Stomach (tissue), 4 donors: ENCODE data around the gene KIR3DL1.
"Not testable (repeated sequence)": the region's sequence is repeated elsewhere in the genome, so short reads cannot be mapped to it uniquely, and the experiment has no call there.

Source experiments
- POLR2A ChIP-seq, 4 donors: fragments of 450-650 bp; IDR thresholded peaks; one replicate each; pipeline ENCODE4 v1.6.1; 2016; ENCODE audit warnings: antibody characterized with exemption in 4 of 4, control low read depth in 2 of 4, mild to moderate bottlenecking in 1 of 4, moderate library complexity in 1 of 4
- POLR2AphosphoS5 ChIP-seq, 3 donors: sonication (generic); formaldehyde crosslinking; IDR thresholded peaks; one replicate each; pipeline ENCODE4 v1.6.1; 2016; ENCODE audit warnings: antibody characterized with exemption in 3 of 3
- TF ChIP-seq, protein P1 (sequence below), 7 experiments: fragments of 450-650 bp in 4 of 7; fragments of 200-600 bp in 3 of 7; sonication (generic) in 3 of 7; IDR thresholded peaks; one replicate each; pipeline ENCODE4 v1.5.1; 2016 to 2019; ENCODE audit warnings: antibody characterized with exemption in 7 of 7, control low read depth in 2 of 7, mild to moderate bottlenecking in 1 of 7

DNA sequence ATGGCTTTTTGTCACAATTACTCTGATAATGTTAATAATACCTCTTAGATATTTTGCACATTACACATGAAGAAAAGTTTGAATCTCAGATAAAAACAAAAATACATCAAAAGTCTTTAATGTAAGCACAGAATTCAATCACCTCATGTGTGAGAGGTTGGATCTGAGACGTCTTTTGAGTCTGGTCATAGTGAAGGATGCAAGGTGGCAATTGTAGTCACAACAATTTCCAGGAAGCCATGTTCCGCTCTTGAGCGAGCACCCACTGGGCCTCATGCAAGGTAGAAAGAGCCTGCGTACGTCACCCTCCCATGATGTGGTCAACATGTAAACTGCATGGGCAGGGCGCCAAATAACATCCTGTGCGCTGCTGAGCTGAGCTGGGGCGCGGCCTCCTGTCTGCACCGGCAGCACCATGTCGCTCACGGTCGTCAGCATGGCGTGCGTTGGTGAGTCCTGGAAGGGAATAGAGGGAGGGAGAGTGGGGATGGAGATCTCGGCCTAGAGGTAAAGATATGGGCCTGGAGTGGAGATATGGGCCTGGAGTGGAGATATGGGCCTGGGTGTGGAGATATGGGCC, 33.9 kb downstream of the KIR3DL1 start, which contains the start of gene KIR3DL2:
- TF ChIP-seq, protein P1, sequence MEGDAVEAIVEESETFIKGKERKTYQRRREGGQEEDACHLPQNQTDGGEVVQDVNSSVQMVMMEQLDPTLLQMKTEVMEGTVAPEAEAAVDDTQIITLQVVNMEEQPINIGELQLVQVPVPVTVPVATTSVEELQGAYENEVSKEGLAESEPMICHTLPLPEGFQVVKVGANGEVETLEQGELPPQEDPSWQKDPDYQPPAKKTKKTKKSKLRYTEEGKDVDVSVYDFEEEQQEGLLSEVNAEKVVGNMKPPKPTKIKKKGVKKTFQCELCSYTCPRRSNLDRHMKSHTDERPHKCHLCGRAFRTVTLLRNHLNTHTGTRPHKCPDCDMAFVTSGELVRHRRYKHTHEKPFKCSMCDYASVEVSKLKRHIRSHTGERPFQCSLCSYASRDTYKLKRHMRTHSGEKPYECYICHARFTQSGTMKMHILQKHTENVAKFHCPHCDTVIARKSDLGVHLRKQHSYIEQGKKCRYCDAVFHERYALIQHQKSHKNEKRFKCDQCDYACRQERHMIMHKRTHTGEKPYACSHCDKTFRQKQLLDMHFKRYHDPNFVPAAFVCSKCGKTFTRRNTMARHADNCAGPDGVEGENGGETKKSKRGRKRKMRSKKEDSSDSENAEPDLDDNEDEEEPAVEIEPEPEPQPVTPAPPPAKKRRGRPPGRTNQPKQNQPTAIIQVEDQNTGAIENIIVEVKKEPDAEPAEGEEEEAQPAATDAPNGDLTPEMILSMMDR (IDR thresholded peaks at IDR 0.05), result not testable (repeated sequence)
- TF ChIP-seq POLR2A, POLR2AphosphoS5 (IDR thresholded peaks at IDR 0.05): not testable (repeated sequence)
